Measurements from ENCODE around the gene BRD4.

The BRD4 gene

DNA sequence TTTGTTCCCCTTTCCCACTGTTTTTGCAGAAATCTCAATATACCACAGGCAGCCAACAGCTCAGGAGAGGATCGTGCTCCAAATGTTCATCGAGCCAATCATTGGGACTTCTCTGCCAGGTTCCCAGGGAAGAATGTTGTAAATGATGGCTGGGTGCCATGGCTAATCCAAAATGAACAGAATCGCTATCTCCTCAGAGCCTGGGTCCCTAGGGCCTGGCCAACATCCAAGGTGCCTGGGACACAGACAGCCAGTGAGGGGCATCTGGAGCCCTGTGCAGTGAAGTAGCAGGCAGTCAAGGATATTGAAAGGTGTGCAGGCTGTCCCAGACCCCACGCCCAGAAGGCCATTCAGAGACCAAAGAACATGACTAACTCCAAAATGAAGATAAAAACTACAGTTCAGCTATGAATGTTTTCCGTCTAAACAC, 37.8 kb downstream of the BRD4 start:
- Mint-ChIP-seq H3K36me3 (peaks cover 14% of the 10 kb centered on the region), H3K4me3 (no peak overlapping the region), H3K27me3 (no peaks in the 10 kb centered on the region), H3K9me3 (no peaks in the 10 kb centered on the region), H3K4me1 (peaks cover 96% of the 10 kb centered on the region), H3K27ac (no peak overlapping the region)
- no peak for DNase-seq
- CTCF ChIA-PET = no interaction called here

DNA sequence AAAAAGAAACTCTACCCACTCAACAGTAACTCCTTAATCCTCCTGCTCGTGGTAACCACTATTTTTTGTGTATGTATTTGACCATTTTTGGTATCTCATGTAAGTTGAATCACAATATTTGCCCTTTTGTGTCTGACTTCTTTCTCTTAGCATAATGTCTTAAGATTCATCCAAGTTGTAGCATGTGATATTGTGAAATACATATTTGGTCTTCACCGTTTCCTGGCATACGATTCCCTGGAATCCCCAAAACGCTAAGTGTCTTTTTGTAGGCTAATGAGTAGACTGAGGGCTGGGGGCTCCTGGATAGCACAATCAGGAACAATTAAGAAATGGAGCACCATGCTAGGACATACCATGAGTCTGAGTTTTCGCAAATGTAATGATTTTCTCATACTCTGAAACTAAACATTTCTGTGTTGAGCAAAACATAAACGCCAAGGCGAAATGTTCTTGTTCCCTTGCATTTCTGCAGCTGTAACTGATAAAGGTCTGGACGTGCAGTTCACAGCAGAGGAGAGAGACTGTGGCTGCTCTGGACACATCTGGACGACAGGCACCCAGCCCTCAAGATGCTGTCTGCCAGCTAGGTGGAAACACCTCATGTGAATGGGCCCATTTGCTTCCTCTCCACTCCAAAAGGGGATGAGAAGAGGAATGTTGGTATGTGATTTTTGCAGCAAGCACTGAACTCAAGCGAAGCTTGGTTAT, 38.4 kb downstream of the BRD4 start:
- H3K9me3 Mint-ChIP-seq = no peaks in the 10 kb centered on the region
- H3K27me3 Mint-ChIP-seq = no peaks in the 10 kb centered on the region
- H3K27ac Mint-ChIP-seq = peak overlapping the region; percentile 93
- H3K4me3 Mint-ChIP-seq = no peak overlapping the region
- H3K36me3 Mint-ChIP-seq = peaks cover 14% of the 10 kb centered on the region
- CTCF ChIA-PET = interaction anchor here (1.0 to 1.7 kb wide), 2 partner anchors 10 to 85 kb away, joined by 3 to 5 read pairs; partner anchors contain the start of gene AKAP8
- H3K4me1 Mint-ChIP-seq = peaks cover 95% of the 10 kb centered on the region
- DNase-seq = no peak

DNA sequence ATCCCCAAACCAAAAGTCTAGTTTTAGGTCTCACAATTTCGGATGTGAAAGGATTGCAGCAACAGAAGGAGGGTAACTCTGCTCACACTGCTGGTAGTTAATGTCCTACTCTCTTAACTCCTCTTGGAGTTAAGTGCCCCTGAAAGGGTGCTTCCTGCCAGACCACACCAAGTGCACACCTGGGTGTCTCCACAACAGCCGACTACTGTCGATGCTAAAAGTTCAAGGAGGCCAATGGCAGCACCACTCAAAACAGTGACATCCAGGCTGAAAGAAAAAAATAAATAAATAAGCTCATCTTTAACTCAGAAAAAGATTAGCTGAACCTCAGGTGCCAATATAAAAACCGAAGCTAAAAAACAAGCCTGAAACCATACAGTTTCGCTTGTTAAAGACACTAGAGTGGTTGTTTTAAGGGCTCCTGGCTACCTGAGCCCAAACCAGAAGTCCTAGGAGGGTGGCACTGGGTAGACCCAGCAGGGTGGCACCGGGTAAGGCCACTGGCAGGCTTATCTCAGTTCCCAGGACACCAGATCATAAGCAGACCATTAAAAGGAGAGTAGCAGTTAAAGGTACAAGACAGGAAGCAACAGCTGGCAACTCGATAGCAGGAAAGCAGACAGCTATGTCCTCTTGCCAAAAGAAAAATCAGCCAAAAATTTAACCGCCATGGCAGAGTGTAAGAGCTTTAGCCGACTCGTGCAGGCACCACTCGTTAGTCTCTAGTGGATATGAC, 39.3 kb downstream of the BRD4 start:
- peaks cover 14% of the 10 kb centered on the region for H3K36me3 Mint-ChIP-seq
- H3K27me3 Mint-ChIP-seq = no peaks in the 10 kb centered on the region
- peak overlapping the region; percentile 93 for H3K27ac Mint-ChIP-seq
- H3K4me1 Mint-ChIP-seq = peaks cover 95% of the 10 kb centered on the region
- CTCF ChIA-PET = interaction anchor here (0.6 to 1.7 kb wide), 5 partner anchors 10 to 86 kb away, joined by 3 to 5 read pairs (median 3); partner anchors contain the start of gene AKAP8
- no peaks in the 10 kb centered on the region for H3K9me3 Mint-ChIP-seq
- peak; percentile 37 for DNase-seq
- H3K4me3 Mint-ChIP-seq = peak overlapping the region; percentile 17

DNA sequence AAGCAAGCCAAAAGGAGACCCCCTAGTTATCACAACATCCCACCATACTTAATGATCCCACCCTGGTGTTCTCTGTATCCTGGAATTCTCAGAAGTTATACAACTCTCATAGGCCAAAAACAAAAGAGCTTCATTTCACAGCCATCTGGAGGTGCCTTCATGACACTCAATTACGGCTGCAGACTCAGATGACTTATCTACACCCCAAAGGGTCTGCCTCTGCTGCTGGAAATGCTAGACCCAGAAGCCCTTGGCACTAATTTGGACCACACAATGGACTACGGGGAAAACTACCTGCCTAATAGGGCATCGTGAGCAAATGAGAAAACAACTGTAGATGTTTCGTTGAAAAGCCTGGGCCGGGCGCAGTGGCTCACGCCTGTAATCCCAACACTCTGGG, 40.2 kb downstream of the BRD4 start:
- no peak for DNase-seq
- Mint-ChIP-seq H3K4me1 (peaks cover 94% of the 10 kb centered on the region), H3K4me3 (no peak overlapping the region), H3K36me3 (peaks cover 14% of the 10 kb centered on the region), H3K9me3 (no peaks in the 10 kb centered on the region), H3K27ac (no peak overlapping the region), H3K27me3 (no peaks in the 10 kb centered on the region)
- CTCF ChIA-PET = interaction anchor here (0.6 to 1.7 kb wide), 4 partner anchors 10 to 87 kb away, joined by 3 to 5 read pairs (median 4); partner anchors contain the start of gene AKAP8

DNA sequence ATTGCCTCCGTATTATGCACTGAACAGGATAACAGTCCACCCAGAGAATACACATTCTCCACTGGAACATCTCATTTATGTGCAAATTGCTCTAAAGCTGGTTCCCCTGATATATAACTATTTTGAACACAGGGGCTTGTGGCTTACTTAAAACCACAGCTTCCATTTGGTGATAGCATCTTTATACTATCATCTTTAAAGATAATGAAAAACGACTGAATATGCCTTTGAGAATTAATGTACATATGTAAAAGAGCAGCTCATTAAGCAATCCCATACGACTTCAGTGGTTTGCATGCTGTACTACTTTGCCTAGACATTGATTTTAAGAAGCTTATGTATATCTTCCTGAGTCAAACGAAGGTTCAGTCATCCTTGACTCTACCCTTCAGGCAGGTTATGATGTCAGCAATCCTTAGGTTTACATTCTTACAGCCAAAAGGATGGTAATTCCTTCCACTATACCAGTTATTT, 40.8 kb downstream of the BRD4 start:
- no peaks in the 10 kb centered on the region for H3K27me3 Mint-ChIP-seq

DNA sequence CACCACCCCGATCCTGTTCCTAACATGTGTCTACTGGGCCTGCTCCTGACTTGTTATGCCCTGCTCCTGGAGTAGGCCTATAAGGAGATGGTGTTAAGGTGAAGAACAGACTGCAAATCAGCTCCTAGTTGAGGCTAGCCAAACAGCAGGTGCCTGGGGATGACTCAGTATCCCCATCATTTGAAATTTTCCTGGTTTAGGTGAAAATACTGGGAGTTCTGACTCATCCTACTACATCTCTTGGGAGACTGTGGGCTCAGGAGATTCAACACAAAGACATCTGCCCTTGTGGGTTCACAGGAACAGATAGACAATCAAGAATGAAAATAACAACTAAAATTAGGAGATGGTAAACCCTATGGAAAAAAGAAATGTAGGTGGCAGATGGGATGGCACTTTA, 41.2 kb downstream of the BRD4 start:
- H3K27me3 Mint-ChIP-seq = no peaks in the 10 kb centered on the region
- peaks cover 5% of the 10 kb centered on the region for H3K36me3 Mint-ChIP-seq
- no peak overlapping the region for H3K27ac Mint-ChIP-seq
- peaks cover 94% of the 10 kb centered on the region for H3K4me1 Mint-ChIP-seq
- DNase-seq = no peak
- no peak overlapping the region for H3K4me3 Mint-ChIP-seq
- CTCF ChIA-PET = interaction anchor here (1.0 kb wide), 1 partner anchor 9 kb away, joined by 3 read pairs; no protein-coding TSS in a partner anchor
- H3K9me3 Mint-ChIP-seq = no peaks in the 10 kb centered on the region

More for the DNA sequence above, 40.8 kb downstream of the BRD4 start:
- no peak overlapping the region for H3K27ac Mint-ChIP-seq
- H3K9me3 Mint-ChIP-seq = no peaks in the 10 kb centered on the region
- peaks cover 10% of the 10 kb centered on the region for H3K36me3 Mint-ChIP-seq
- H3K4me3 Mint-ChIP-seq = no peak overlapping the region
- no peak for DNase-seq
- CTCF ChIA-PET = interaction anchor here (1.0 kb wide), 1 partner anchor 10 kb away, joined by 3 read pairs; no protein-coding TSS in a partner anchor
- H3K4me1 Mint-ChIP-seq = peaks cover 94% of the 10 kb centered on the region

DNA sequence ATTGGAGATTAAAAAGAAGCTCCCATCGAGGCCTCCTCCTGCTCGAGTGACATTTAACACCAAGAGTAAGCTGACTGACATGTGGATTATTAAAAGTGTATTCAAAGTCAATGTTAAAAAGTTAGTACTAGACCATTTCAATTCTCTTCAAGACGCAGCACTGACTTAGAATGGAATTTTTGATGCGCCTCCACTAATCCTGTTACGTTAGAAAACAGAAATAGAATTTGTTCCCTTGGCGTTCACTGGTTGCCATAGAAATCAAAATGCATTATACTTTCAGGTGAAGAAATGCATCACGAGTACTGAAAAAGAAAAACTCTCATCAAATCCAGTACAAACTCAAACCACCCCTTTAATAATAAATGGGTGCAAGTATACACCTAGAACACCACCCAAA, 42.2 kb downstream of the BRD4 start:
- Mint-ChIP-seq H3K27ac (peak overlapping the region; percentile 47), H3K4me3 (no peak overlapping the region)
- CTCF ChIA-PET = interaction anchor here (0.6 kb wide), 1 partner anchor 74 kb away, joined by 3 read pairs; no protein-coding TSS in a partner anchor

DNA sequence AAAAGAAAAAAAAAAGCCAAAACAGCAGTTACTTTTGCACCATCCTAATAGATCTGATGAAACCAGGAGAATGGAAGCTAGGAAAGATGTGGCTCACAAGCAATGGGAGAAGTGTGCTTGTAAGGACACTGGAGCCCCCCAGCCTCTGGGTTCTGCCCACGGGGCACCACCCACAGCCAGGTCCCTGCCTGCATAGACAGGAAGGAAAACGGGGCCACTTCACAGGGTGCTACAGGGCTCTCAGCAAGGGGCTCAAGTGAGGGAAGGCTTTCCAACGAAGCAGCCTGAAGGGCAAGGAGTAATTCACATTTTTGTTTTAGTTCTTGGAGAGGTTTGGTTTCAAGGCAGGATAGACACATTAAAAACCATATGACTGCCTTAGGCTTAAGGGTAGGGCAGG, 42.7 kb downstream of the BRD4 start:
- Mint-ChIP-seq H3K4me1 (peaks cover 94% of the 10 kb centered on the region), H3K9me3 (no peaks in the 10 kb centered on the region), H3K27ac (peak overlapping the region; percentile 47), H3K4me3 (no peak overlapping the region), H3K36me3 (no peaks in the 10 kb centered on the region), H3K27me3 (no peaks in the 10 kb centered on the region)
- CTCF ChIA-PET = interaction anchor here (0.6 to 1.2 kb wide), 2 partner anchors 9 to 75 kb away, joined by 3 to 4 read pairs; no protein-coding TSS in a partner anchor
- DNase-seq = no peak

More for the DNA sequence above, 42.2 kb downstream of the BRD4 start:
- DNase-seq = no peak
- Mint-ChIP-seq H3K36me3 (peaks cover under 1% of the 10 kb centered on the region), H3K27me3 (no peaks in the 10 kb centered on the region), H3K4me1 (peaks cover 93% of the 10 kb centered on the region), H3K9me3 (no peaks in the 10 kb centered on the region)

DNA sequence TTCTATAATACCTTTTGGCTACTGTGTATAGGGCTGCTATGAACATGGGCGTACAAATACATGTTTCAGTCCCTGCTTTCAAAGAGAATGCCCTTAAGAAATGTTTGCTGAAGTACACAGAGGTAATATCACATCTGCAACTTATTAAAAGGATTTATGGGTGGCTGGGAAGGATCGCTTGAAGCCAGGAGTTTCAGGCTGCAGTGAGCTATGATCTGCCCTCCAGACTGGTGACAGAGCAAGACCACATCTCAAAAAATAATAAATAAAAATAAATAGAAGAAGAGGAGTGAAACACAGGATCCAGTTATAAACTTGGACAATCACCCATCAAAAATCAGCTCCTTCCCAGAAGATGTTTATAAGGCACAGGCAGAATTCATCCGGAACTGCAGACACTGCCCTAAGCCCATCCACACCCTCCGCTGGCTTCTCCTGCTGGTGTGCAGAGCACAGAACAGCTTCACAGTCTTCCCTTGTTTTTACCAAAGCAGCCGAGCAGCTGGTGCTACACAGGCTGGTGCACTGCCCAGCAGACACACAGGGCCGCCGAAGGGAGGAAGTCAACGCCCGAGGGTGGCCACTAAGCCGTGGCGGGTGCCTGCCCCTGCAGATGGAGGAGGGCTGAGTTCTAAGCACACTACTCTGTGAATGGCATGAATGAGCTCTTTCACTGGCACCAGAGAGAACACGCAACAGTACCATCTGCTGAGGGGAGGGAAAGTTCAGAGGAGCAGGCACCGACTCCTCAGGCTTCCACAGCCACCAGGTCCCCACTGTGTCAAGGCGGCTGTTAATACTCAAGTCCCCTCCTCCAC, 44.0 kb downstream of the BRD4 start:
- peaks cover 94% of the 10 kb centered on the region for H3K4me1 Mint-ChIP-seq
- no peaks in the 10 kb centered on the region for H3K27me3 Mint-ChIP-seq
- CTCF ChIA-PET = interaction anchor here (1.2 to 1.7 kb wide), 2 partner anchors 9 to 10 kb away, joined by 3 to 4 read pairs; no protein-coding TSS in a partner anchor
- H3K4me3 Mint-ChIP-seq = no peak overlapping the region
- peak; percentile 37 for DNase-seq
- H3K36me3 Mint-ChIP-seq = no peaks in the 10 kb centered on the region
- peak overlapping the region; percentile 26 for H3K27ac Mint-ChIP-seq
- H3K9me3 Mint-ChIP-seq = no peaks in the 10 kb centered on the region

DNA sequence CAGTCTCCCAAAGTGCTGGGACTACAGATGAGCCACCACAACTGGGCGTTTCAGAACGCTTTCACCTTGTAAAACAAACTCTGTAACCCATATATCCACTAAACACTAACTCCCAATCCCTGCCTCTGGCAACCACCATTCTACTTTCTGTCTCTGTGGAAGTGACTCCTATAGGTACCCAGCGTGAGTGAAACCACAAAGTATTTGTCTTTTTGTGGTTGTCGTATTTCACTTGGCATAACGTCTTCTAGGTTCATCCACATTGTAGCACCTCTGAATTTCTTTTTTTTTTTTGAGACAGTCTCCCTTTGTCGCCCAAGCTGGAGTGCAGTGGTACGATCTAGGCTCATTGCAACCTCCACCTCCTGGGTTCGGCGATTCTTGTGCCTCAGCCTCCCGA, 44.8 kb downstream of the BRD4 start:
- H3K4me1 Mint-ChIP-seq = peaks cover 93% of the 10 kb centered on the region
- CTCF ChIA-PET = interaction anchor here (1.7 kb wide), 1 partner anchor 8 kb away, joined by 3 read pairs; no protein-coding TSS in a partner anchor
- no peak overlapping the region for H3K4me3 Mint-ChIP-seq
- H3K36me3 Mint-ChIP-seq = no peaks in the 10 kb centered on the region
- no peaks in the 10 kb centered on the region for H3K9me3 Mint-ChIP-seq
- H3K27me3 Mint-ChIP-seq = no peaks in the 10 kb centered on the region
- DNase-seq = no peak
- peak overlapping the region; percentile 26 for H3K27ac Mint-ChIP-seq

DNA sequence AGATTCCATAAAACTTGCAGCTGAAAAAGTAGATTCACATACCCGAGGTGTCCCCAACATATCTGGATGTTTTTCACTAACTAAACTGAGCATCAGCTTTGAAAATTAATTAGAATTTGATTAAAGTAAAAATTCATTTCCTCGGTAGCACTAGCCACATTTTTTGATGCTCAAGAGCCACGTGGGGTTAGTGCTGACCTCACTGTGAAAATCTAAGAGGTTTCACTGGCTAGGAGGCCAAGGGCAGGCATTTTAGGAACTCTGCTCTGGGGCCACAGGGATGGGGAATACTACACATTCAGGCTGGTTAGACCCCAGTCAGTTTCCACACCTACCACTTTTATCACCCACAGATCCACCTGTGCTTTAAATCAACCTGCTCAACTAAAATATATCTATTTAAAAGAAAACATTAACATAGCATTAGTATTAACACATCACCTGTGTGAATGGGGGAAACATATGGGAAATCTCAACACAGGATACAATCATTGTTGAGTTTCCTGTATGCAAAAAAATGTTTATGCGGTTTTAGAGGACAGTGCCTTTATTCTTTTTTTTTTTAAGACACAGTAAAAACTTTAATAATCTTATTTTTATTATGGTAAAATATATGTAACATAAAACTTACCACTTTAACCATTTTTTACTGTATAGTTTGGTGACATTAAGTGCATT, 45.5 kb downstream of the BRD4 start:
- Mint-ChIP-seq H3K36me3 (peaks cover 2% of the 10 kb centered on the region), H3K27me3 (no peaks in the 10 kb centered on the region), H3K4me1 (peaks cover 90% of the 10 kb centered on the region), H3K4me3 (no peak overlapping the region), H3K27ac (no peak overlapping the region), H3K9me3 (no peaks in the 10 kb centered on the region)
- CTCF ChIA-PET = no interaction called here
- no peak for DNase-seq

DNA sequence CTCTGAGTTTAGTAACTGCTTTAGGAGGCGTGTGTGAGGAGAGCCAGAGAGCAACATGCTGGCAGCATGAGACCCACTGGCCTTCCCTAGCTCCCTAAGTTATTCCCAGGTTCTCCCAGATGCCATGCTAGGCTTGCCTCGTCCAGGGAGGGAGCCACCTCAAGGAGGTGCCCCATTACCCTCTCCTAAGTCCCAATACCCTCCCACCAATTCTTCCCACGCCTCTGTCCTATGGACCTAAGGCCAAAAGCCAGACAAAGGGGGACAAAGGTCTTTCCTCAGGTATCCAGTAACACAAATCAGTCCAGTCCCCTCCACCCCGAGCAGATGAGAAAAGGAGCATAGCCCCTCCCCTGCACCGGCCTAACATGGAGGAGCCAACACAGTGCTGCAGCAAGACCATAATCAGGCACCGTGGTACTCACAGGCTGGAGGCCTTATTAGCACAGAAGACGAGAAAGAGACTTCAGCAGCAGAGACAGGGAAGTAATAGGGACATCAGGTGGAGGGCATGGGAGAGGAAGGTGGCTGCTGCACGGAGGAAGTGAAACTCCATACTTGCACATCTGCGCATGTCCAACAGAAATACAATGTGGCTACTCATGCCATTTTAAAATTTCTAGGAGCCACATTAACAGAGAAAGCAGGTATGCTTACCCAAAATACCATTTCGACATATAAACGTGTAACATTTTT, 46.3 kb downstream of the BRD4 start:
- Mint-ChIP-seq H3K27ac (no peak overlapping the region), H3K27me3 (no peaks in the 10 kb centered on the region), H3K36me3 (peaks cover 2% of the 10 kb centered on the region), H3K4me1 (peaks cover 87% of the 10 kb centered on the region), H3K4me3 (no peak overlapping the region), H3K9me3 (no peaks in the 10 kb centered on the region)
- no peak for DNase-seq
- CTCF ChIA-PET = no interaction called here

DNA sequence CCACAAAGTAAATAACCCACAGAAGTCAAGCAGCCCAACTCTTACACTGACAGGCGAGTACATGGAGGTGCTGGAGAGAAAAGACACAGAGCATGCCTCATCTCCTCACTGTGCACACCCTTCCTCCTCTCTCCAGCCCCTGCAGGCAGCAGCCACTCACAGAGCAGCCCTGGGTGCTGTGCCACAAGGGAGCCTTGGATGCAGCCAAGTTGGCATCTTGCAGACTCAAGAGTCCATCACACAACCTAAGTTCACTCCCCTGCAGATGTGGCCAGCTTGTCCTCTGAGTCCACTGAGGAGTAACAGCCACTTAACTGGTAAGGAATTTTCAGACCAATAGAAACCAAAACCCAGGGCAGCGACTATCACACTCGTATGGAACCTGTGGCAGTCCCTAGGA, 47.4 kb downstream of the BRD4 start:
- Mint-ChIP-seq H3K4me3 (no peak overlapping the region), H3K9me3 (no peaks in the 10 kb centered on the region), H3K36me3 (peaks cover 2% of the 10 kb centered on the region), H3K4me1 (peaks cover 85% of the 10 kb centered on the region), H3K27me3 (no peaks in the 10 kb centered on the region), H3K27ac (peak overlapping the region; percentile 50)
- no peak for DNase-seq
- CTCF ChIA-PET = interaction anchor here (0.5 kb wide), 1 partner anchor 1139 kb away, joined by 3 read pairs; no protein-coding TSS in a partner anchor

Measured in activated naive CD4-positive, alpha-beta T cell treated with anti-CD3 and anti-CD28 coated beads, Interleukin-2, amount 10 ng/mL, durations not matched to agents 7 days and 5 days (primary cell).